ENCODE data around the gene TOMT. TPM values are rescaled to one million over a fixed set of nuclear protein-coding genes. Genes with fewer than 3 reads are reported as not detected.

TOMT gene
- total and polyA plus RNA-seq, 2 of the 13 experiments (the other 11 are each of a cell fraction or from before 2014, with no cell fraction given), result not detected

GRCh38 chr11:72084076-72084475 is 21.6 kb upstream of the TOMT start:
- Histone ChIP-seq H3K79me2 (ENCODE audit: insufficient read depth, low read length) (peaks cover 9% of the 10 kb centered on the region), H3K27ac (ENCODE audit: extremely low read length, insufficient read depth, low read length) (no peak overlapping the region), H3K9me3 (ENCODE audit: low read length) (no peaks in the 10 kb centered on the region), H2AFZ (ENCODE audit: low read length) (no peak overlapping the region), H3K36me3 (replicated peaks in 1 of 2; ENCODE audit: control insufficient read depth in 1 of 2, insufficient read depth in 2 of 2, low read length in 2 of 2) (peaks cover 0 to 1% of the 10 kb centered on the region in 2 experiments; a peak in 1 of 5 replicates), H3K4me3 (replicated peaks in 1 of 3; ENCODE audit: insufficient read depth in 1 of 3, low read depth in 2 of 3, low read length in 3 of 3) (no peak overlapping the region), H4K20me1 (ENCODE audit: insufficient read depth, low read length) (no peaks in the 10 kb centered on the region), H3K9ac (ENCODE audit: insufficient read depth, low read depth, low read length) (no peak overlapping the region), H3K27me3 (ENCODE audit: control insufficient read depth in 1 of 2, insufficient read depth in 2 of 2, low read length in 2 of 2) (no peaks in the 10 kb centered on the region; a peak in 1 of 5 replicates), H3K4me2 (ENCODE audit: low read depth, low read length) (no peak overlapping the region), H3K4me1 (ENCODE audit: insufficient read depth, low read length) (peaks cover 12% of the 10 kb centered on the region)
- POLR2A ChIA-PET, result interaction anchor here (1.4 kb wide), 1 partner anchor 9 kb away, joined by 3 read pairs; no protein-coding TSS in a partner anchor
- intact Hi-C loops (cut with micrococcal nuclease; ENCODE audit: unreplicated experiment) (no loop called here), in situ Hi-C loops (cut with HindIII; ENCODE audit: extremely low pct_ligation_motif_present, low pct_unique_long_range_greater_than_20kb) (no loop called here)
- WGBS (ENCODE audit: low lambda C conversion rate), result 94% methylated on average over 4 of the region's 4 CpGs
- DNase-seq (ENCODE audit: low spot score), result no peak
- no peak for TF ChIP-seq ZBED4 (CRISPR knock-in tag; IDR thresholded peaks at IDR 0.05; ENCODE audit: borderline replicate concordance)
- no peak for TF ChIP-seq ZNF710 (CRISPR knock-in tag; IDR thresholded peaks at IDR 0.05; ENCODE audit: borderline replicate concordance)
- no peak for TF ChIP-seq AKNA (CRISPR knock-in tag; IDR thresholded peaks at IDR 0.05; ENCODE audit: borderline replicate concordance)
- no peak for TF ChIP-seq ZNF720 (CRISPR knock-in tag; IDR thresholded peaks at IDR 0.05)
- TF ChIP-seq ZNF605 (CRISPR knock-in tag; IDR thresholded peaks at IDR 0.05), result no peak
- no peak for TF ChIP-seq HES4 (CRISPR knock-in tag; IDR thresholded peaks at IDR 0.05; ENCODE audit: borderline replicate concordance)
- no peak for TF ChIP-seq ZNF143 (CRISPR knock-in tag; IDR thresholded peaks at IDR 0.05)
- no peak for TF ChIP-seq MXD4 (CRISPR knock-in tag; IDR thresholded peaks at IDR 0.05)
- TF ChIP-seq ZNF678 (CRISPR knock-in tag; IDR thresholded peaks at IDR 0.05), result no peak
- ATAC-seq, result no peak
- CTCF ChIA-PET (ENCODE audit: low intra/inter-chr PET ratio, low total read pairs), result no interaction called here
- BruUV-seq (replicated peaks), result no TSS peak
- no peak for FAIRE-seq

All from HepG2 (cell line).